GM10266 (cell line): Measurements from ENCODE around the gene SORBS2.

Source experiments
- DNase-seq: peaks from one replicate; pipeline ENCODE4 v3.0.0; 2012; ENCODE audit errors: extremely low spot score
- CTCF ChIP-seq: IDR thresholded peaks from 2 replicates; pipeline ENCODE4 v1.5.1; 2012; ENCODE audit warnings: mild to moderate bottlenecking, low read depth; ENCODE audit not compliant: control insufficient read depth, insufficient read depth; ENCODE audit errors: missing control alignments

Gene SORBS2

GRCh38 chr4:185625503-185625902 is 186.5 kb downstream of the SORBS2 start:
- no peak for TF ChIP-seq CTCF
- DNase-seq, result no peak

- DNase-seq, result no peak
- TF ChIP-seq CTCF, result no peak
These were observed 187.8 kb downstream of the SORBS2 start for GRCh38 chr4:185624259-185624589.

GRCh38 chr4:185623444-185624258 is 188.3 kb downstream of the SORBS2 start:
- no peak for TF ChIP-seq CTCF

GRCh38 chr4:185608185-185608584 is 203.8 kb downstream of the SORBS2 start:
- DNase-seq, result no peak
- no peak for TF ChIP-seq CTCF

More at GRCh38 chr4:185623444-185624258, 188.3 kb downstream of the SORBS2 start:
- DNase-seq, result no peak

- no peak for DNase-seq
- TF ChIP-seq CTCF, result no peak
These were observed 209.6 kb downstream of the SORBS2 start for GRCh38 chr4:185602397-185602796.

- no peak for TF ChIP-seq CTCF
- no peak for DNase-seq
These were observed 211.1 kb downstream of the SORBS2 start for GRCh38 chr4:185600801-185601434.
